GM18867 (cell line): ENCODE data around the gene REM1.
"Not testable (repeated sequence)": the region's sequence is repeated elsewhere in the genome, so short reads cannot be mapped to it uniquely, and the experiment has no call there.

Experiments used
- ATAC-seq: cut with Tn5 transposase; IDR thresholded peaks from one replicate; pipeline ENCODE4 v1.9.1; 2021; ENCODE audit warnings: mild to moderate bottlenecking, moderate library complexity; ENCODE audit not compliant: unreplicated experiment

Gene REM1, protein sequence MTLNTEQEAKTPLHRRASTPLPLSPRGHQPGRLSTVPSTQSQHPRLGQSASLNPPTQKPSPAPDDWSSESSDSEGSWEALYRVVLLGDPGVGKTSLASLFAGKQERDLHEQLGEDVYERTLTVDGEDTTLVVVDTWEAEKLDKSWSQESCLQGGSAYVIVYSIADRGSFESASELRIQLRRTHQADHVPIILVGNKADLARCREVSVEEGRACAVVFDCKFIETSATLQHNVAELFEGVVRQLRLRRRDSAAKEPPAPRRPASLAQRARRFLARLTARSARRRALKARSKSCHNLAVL

DNA sequence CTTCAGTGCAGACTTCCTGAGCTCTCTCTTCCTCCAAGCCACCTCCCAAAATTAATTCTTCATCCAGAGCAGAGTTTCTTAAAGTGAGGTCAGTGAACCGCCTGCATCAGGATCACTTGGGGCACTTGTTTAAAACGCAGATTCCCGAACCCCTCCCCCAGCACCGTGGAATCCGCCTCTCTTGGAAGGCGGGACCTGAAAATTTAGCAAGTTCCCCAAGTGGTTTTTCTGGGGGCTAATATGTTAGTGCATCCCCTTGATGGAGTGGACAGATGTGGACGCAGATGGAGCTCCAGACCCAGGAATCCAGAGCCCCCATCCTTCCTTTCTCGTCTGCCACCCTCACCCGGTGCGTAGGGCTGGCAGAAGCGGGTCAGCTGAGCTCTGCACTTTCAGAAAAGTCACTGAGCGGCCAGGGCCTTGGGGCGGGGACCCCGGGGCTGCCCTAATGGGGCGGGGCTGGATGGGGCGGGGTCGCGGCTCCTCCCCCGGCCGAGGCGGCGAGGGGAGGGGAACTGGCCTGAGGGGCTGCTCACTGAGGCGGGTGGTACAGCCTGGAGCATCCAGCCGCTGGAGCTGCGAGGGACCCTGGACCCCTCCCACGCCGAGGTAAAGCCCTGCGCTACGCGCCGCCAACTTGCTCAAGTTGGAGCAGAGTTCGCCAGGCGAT is at the start of gene REM1, which contains the start of gene DEFB124:
Gene REM1 (plus strand): TSS at position 531 of the 670 bp plus-strand sequence. CDS start 1,158 bp downstream, outside the sequence.
Gene DEFB124 (minus strand): TSS at position 370 of the 670 bp plus-strand sequence. CDS start 2,114 bp downstream, outside the sequence.
- ATAC-seq = no peak

DNA sequence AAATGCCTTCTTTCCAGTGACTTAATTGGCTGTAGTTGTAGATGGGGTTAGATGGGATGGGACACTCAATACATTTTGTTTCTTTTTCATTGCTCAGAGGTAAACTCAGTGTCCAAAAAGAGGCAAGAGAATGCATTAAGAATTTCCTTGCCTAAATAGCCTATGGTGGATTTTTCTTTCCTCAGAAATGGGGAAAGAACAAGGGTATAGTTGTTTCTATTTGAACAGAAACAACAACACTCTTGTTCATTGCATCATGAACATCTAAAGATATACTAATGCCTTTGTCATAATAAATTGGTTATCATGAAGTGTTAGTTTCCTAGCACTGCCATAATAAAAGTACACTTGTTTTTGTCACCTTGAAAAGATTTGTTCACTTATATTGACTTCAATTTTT is 49.3 kb upstream of the REM1 start:
- ATAC-seq = no peak

- not testable (repeated sequence) for ATAC-seq
Observed at GRCh38 chr20:31426891-31427551, 48.1 kb upstream of the REM1 start.

DNA sequence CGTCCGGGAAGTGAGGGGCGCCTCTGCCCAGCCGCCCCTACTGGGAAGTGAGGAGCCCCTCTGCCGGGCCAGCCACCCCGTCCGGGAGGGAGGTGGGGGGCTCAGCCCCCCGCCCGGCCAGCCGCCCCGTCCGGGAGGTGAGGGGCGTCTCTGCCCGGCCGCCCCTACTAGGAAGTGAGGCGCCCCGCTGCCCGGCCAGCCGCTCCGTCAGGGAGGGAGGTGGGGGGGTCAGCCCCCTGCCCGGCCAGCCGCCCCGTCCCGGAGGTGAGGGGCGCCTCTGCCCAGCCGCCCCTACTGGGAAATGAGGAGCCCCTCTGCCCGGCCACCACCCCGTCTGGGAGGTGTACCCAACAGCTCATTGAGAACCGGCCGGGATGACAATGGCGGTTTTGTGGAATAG is 47.5 kb upstream of the REM1 start:
- not testable (repeated sequence) for ATAC-seq

GRCh38 chr20:31430568-31431115 is 44.4 kb upstream of the REM1 start:
- no peak for ATAC-seq

GRCh38 chr20:31440012-31440659 is 35.0 kb upstream of the REM1 start, which contains the start of gene DEFB123:
Gene DEFB123 (plus strand): TSS chr20:31440632. CDS start chr20:31440699, 67 bp downstream.
- no peak for ATAC-seq

DNA sequence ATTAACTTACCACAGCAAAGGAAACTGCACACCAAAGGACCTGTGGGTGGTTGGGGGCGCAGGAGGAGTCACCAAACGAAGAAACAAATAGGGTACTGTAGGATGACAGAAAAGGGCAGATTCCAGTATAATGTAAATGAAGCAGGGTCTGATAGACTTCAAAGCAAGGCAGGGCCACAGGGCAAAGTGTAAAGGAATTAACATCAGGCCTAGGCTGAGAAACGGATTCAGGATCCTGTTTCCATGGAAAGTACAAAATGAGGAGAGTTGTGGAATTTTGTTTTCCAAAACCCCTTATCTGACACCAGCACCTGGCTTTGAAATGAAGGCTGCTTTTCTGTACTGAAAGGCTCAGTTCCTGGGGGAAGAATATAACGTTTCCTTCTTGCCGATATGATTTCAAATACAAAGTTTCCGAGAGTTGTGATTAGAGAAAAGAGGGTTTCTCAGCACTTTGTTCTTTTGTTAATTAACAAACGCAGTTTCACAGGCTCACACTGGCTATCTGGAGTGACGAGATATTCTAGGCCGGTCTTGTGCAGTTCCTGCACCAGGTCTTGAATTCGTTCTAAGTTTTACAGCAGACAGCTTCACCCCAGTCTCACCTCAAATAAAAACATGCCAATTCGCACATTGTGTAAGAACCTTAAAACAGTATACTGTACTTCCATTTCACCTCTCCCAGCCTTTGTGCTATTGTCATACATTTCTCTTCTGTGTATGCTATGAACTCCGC is 28.8 kb upstream of the REM1 start:
- no peak for ATAC-seq

DNA sequence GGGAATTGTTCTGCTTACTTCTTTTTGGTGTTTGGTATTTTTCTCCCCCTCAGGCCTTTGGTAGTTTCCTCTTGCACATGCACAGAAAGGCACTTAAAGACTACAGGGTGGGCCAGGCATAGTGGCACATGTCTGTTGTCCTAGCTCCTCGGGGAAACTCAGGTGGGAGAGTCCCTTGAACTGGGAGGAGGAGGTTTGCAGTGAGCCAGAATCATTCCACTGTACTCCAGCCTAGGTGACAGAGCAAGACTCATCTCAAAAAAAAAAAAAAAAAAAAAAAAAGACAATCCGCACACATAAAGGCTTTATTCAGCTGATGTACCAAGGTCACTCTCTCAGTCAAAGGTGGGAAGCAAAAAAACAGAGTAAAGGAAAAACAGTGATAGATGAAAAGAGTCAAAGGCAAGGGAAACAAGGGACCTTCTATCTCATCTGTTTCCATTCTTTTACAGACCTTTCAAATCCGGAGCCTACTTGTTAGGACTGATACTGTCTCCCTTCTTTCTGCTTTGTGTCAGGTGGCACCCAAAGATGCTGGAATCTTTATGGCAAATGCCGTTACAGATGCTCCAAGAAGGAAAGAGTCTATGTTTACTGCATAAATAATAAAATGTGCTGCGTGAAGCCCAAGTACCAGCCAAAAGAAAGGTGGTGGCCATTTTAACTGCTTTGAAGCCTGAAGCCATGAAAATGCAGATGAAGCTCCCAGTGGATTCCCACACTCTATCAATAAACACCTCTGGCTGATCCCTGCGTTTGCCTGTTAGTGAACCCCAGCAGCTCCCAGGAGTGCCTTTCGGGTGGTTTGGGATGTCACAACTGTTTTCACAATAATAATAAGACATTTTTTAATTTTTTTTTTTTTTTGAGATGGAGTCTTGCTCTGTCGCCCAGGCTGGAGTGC is 25.3 kb upstream of the REM1 start:
- ATAC-seq = no peak

- ATAC-seq = no peak
Observed at GRCh38 chr20:31452575-31452974, 22.5 kb upstream of the REM1 start.

- no peak for ATAC-seq
Observed at GRCh38 chr20:31454361-31454760, 20.7 kb upstream of the REM1 start.

GRCh38 chr20:31470946-31471345 is 4.1 kb upstream of the REM1 start:
- not testable (repeated sequence) for ATAC-seq

DNA sequence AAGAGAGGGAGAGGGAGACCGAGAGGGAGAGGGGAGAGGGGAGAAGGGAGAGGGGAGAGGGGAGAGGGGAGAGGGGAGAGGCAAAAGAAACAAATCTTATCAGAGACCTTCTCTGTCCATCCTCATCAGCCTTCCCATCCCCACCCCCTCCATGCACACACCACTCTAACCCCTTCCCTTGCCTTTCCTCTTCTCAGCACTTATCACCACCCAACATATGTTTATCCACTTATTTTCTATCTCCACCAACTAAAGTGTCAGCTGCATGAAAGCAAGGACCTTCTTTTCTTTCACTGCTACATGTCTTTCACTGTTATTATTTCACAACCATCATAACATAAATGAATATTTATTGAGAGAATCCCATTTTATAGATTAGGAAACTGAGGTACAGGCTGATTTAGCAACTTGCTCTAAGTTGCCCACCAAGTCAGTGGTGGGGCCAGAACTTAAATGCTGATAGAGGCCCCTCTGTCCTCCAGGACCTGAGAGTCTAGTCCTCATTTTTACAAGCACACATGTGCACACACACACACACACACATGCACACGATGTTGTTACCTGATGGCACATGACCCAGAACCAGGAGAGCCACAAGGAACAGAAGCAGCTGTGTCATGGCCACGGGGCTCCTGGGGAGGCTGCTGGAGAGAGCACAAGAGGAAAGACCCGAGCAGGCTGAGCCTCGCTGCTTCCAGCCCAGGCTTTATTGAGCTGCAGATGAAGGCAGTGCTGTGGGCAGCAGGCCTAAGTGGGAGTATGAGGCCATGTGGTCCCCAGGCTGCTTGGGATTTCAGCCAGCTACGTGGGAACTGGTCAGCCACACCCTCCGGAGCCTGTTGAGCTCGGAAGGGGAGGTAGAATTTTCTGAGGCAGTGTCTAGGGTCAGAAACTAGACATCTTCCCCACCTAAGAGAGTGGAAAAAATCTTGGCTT is 2.4 kb upstream of the REM1 start:
- ATAC-seq = no peak

DNA sequence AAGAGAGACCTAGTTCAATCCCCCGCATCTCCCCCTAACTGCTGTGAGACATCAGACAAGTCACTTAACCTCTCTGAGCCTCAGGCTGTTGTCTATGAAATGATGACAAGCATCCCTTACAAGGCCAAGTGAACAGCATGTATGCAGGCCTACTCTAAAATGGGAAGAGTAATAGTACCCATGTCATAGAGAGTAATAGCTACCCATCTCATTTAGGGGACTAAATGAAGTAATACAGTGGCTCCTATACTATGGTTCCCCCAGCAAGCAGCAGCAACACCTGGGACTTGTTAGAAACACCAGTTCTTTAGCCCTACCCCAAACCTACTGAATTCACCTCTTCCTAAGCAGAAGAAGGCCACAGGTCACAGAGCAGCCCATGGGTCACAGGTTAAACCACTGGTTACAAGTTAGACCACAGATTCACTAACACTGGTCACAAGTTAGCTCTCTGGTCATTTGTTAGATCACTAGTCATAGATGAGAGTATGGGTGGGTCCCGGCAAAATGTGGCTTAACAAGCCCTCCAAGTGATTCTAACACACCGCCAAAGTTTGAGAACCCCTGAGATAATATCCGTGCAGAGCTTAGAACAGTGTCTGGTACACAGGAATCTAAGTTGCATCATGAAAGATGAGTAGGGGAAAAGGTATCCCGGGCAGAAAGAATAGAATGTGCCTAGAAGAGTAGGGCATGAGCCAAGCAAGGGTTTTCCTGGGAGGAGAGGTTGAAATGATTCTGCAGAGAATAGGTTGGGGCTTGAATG is 1.6 kb upstream of the REM1 start:
- peak; percentile 36 for ATAC-seq

DNA sequence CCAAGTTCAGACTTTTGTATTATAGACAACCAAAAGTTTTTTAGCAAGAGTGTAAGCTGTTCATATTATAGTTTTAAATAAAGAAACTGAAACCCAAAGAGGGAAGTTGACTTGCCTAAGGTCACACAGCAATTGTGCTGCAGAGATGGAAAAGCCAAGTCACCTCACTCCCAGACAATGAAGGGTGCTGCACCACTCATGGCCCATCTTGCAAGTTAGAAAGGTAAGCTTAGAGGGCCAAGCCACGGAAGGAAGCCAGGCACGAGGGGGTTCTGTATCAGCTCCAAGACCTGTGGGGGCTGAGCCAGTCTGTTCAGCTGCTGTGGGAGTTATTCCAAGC is 1.0 kb upstream of the REM1 start:
- peak; percentile 88 for ATAC-seq

- ATAC-seq = no peak
Observed at GRCh38 chr20:31475472-31476293, 595 bp downstream of the REM1 start.

DNA sequence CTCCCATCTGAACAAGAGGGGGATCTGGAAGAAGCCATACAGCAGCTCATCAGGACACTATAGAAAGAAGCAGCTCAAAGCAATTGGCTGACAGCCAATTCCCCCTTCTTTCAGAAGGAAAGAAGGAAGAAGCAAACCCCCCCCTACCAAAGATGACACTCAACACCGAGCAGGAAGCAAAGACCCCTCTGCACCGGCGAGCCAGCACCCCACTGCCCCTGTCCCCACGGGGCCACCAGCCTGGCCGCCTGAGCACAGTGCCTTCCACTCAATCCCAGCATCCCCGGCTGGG is 1.2 kb downstream of the REM1 start:
- ATAC-seq = no peak
